Testis (tissue), 3 donors: Measurements from ENCODE around the gene C5AR2. TPM values are rescaled to one million over a fixed set of nuclear protein-coding genes. Genes with fewer than 3 reads are reported as not detected.

Experiments
- DNase-seq: peaks from one replicate; pipeline ENCODE4 v3.0.0-alpha.2; 2019
- H3K27ac ChIP-seq, 2 donors: fragments of 200-600 bp; sonication (generic); one replicate each; pipeline ENCODE4 v1.5.1; 2019
- H3K27me3 ChIP-seq: fragments of 200-600 bp; sonication (generic); one replicate; pipeline ENCODE4 v1.5.1; 2019
- H3K36me3 ChIP-seq: fragments of 200-600 bp; sonication (generic); one replicate; pipeline ENCODE4 v1.5.1; 2017; ENCODE audit warnings: low read depth; ENCODE audit errors: missing control alignments
- H3K4me1 ChIP-seq: fragments of 200-600 bp; sonication (generic); one replicate; pipeline ENCODE4 v1.5.1; 2019
- H3K4me3 ChIP-seq, 2 donors: fragments of 200-600 bp; sonication (generic); one replicate each; pipeline ENCODE4 v1.5.1; 2017 to 2019
- H3K9me3 ChIP-seq: fragments of 200-600 bp; sonication (generic); one replicate; pipeline ENCODE4 v1.5.1; 2017
- POLR2A ChIP-seq: fragments of 450-650 bp; IDR thresholded peaks from one replicate; pipeline ENCODE4 v1.6.1; 2017; ENCODE audit warnings: antibody characterized with exemption, mild to moderate bottlenecking, moderate library complexity
- WGBS, 2 donors: methylation state at CpG; one replicate each; pipeline ENCODE4 v1.1.5; 2018; 5-methylcytosine and 5-hydroxymethylcytosine counted together
- intact Hi-C: fragments of 100-400 bp; cut with DNase I; formaldehyde crosslinking; loops from one replicate; pipeline ENCODE4 v1.15.1; 2023; ENCODE audit warnings: low total_unique reads
- polyA plus RNA-seq: library from polyadenylated mRNA; stranded (reverse); fragments of 350-450 nt; fragmentation: Illumina TruSeq; extraction: RNeasy Lipid Tissue Mini Kit (QIAGEN cat#74804); gene quantifications from one replicate; pipeline ENCODE4 v1.2.3, GENCODE V29; 2014; ENCODE audit warnings: low read depth, low replicate concordance; ENCODE audit not compliant: insufficient read depth
- total RNA-seq, 2 donors: library from RNA; depleted of rRNA; stranded (reverse); fragments of >200 nt; gene quantifications; one replicate each; pipeline ENCODE4 v1.2.3, GENCODE V29; 2016
- TF ChIP-seq, protein P1 (sequence below), 3 experiments: fragments of 450-650 bp in 2 of 3; fragments of 200-600 bp in 1 of 3; sonication (generic) in 1 of 3; IDR thresholded peaks; one replicate each; pipeline ENCODE4 v1.5.1; 2016 to 2019; ENCODE audit warnings: antibody characterized with exemption in 3 of 3, mild to moderate bottlenecking in 2 of 3, moderate library complexity in 1 of 3

The C5AR2 gene
- total and polyA plus RNA-seq, 3 donors from 2014 or later, result 2.7 to 3.9 (median 2.8) TPM

DNA sequence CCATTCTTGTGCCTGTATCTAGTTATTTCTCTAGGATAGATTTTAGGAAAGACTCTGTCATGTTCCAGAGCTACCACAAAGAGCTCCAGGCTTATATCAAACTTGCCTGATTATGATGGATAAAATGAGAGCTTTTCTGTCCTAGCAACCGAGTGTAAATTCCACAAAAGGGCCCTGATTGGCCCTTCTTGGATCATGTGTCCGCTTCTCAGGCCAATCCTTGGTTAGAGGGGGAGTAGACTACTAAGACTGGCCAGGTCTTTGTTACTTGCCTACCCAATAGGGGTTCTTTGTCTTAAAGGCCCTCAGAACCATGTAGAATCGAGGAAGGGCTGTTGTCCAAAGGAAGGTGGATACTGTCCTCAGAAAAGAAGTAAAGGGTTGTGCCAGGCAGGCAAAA, 19.6 kb downstream of the C5AR2 start:
- peaks cover 8% of the 10 kb centered on the region for H3K4me1 ChIP-seq
- intact Hi-C loops, result no loop called here
- H3K4me3 ChIP-seq, result no peak overlapping the region
- H3K27ac ChIP-seq, result no peak overlapping the region
- DNase-seq, result no peak
- no peaks in the 10 kb centered on the region for H3K27me3 ChIP-seq
- WGBS, 2 donors, result 74 to 78% methylated on average over 3 of the region's 3 CpGs
- no peaks in the 10 kb centered on the region for H3K36me3 ChIP-seq
- no peak for TF ChIP-seq POLR2A
- TF ChIP-seq, protein P1, sequence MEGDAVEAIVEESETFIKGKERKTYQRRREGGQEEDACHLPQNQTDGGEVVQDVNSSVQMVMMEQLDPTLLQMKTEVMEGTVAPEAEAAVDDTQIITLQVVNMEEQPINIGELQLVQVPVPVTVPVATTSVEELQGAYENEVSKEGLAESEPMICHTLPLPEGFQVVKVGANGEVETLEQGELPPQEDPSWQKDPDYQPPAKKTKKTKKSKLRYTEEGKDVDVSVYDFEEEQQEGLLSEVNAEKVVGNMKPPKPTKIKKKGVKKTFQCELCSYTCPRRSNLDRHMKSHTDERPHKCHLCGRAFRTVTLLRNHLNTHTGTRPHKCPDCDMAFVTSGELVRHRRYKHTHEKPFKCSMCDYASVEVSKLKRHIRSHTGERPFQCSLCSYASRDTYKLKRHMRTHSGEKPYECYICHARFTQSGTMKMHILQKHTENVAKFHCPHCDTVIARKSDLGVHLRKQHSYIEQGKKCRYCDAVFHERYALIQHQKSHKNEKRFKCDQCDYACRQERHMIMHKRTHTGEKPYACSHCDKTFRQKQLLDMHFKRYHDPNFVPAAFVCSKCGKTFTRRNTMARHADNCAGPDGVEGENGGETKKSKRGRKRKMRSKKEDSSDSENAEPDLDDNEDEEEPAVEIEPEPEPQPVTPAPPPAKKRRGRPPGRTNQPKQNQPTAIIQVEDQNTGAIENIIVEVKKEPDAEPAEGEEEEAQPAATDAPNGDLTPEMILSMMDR (IDR thresholded peaks at IDR 0.05), result no peak
- no peaks in the 10 kb centered on the region for H3K9me3 ChIP-seq

DNA sequence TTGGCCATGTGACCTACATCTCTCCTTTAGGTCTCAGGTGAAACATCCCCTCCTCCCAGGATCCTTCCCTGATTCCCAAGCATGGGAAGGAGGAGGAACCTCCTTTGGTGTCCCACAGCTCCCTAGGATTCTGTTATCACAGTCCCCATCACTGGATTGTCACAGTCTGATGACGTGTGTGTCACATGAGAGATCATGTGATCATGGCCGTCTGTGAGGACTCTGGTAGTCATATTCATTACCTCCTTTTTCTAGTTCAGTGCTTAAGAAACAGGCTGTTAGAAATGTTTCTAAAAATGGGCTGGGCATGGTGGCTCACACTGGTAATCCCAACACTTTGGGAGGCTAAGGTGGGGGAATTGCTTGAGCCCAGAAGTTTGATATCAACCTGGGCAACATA, 20.1 kb downstream of the C5AR2 start:
- Histone ChIP-seq H3K27ac (no peak overlapping the region), H3K36me3 (no peaks in the 10 kb centered on the region), H3K4me3 (no peak overlapping the region), H3K27me3 (no peaks in the 10 kb centered on the region), H3K9me3 (no peaks in the 10 kb centered on the region), H3K4me1 (peaks cover 8% of the 10 kb centered on the region)
- 66 to 78% methylated on average over 2 of the region's 2 CpGs for WGBS, 2 donors
- intact Hi-C loops, result no loop called here
- no peak for TF ChIP-seq POLR2A
- TF ChIP-seq, protein P1 (IDR thresholded peaks at IDR 0.05), result no peak
- no peak for DNase-seq

DNA sequence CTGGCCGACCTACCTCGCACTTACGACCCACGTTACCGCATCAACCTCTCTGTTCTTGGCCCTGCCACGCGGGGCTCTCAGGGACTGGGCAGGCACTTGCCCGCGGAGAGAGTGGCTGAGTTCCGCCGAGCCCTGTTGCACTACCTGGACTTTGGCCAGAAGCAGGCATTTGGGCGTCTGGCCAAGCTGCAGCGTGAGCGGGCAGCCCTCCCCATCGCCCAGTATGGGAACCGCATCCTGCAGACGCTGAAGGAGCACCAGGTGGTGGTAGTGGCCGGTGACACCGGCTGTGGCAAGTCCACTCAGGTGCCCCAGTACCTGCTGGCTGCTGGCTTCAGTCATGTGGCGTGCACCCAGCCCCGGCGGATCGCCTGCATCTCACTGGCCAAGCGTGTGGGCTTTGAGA, 21.3 kb downstream of the C5AR2 start:
- WGBS, 2 donors, result 88 to 100% methylated on average over 10 to 24 of the region's 24 CpGs
- no peak for TF ChIP-seq POLR2A
- TF ChIP-seq, protein P1 (IDR thresholded peaks at IDR 0.05), result no peak
- Histone ChIP-seq H3K27ac (no peak overlapping the region), H3K4me3 (no peak overlapping the region), H3K36me3 (no peaks in the 10 kb centered on the region), H3K4me1 (peaks cover 8% of the 10 kb centered on the region), H3K27me3 (no peaks in the 10 kb centered on the region), H3K9me3 (no peaks in the 10 kb centered on the region)
- DNase-seq, result no peak
- intact Hi-C loops, result no loop called here

DNA sequence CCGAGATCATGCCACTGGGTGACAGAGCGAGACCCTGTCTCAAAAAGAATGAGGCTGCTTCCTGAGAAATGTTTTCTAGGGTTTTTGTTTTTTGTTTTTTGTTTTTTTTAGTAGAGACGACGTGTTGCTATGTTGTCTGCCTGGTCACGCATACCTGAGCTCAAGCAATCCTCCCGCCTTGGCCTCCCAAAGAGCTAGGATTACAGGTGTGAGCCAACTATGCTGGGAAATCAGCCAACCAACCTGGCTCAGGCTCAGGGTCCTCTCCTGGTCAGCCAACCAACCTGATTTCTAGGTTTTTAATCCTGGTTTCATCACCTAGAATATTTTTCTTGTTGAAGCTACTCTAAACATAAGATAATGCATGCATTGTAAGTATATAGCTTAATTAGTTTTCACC, 24.9 kb downstream of the C5AR2 start:
- no peak overlapping the region for H3K27ac ChIP-seq
- intact Hi-C loops, result no loop called here
- H3K9me3 ChIP-seq, result no peaks in the 10 kb centered on the region

More for the DNA sequence above, 24.9 kb downstream of the C5AR2 start:
- no peak overlapping the region for H3K4me3 ChIP-seq
- no peaks in the 10 kb centered on the region for H3K4me1 ChIP-seq
- DNase-seq, result no peak
- H3K36me3 ChIP-seq, result no peaks in the 10 kb centered on the region
- H3K27me3 ChIP-seq, result no peaks in the 10 kb centered on the region
- WGBS, 2 donors, result 88 to 94% methylated on average over 4 to 6 of the region's 6 CpGs
- TF ChIP-seq, protein P1 (IDR thresholded peaks at IDR 0.05), result no peak
- TF ChIP-seq POLR2A, result no peak
